CD14-positive monocyte (primary cell): ENCODE data around the gene EDEM1. TPM values are rescaled to one million over a fixed set of nuclear protein-coding genes. Genes with fewer than 3 reads are reported as not detected.

ENCODE experiments used
- DNase-seq, 3 donors: peaks; one replicate each; pipeline ENCODE4 v3.0.0-alpha.2; 2011 to 2022
- H2AFZ ChIP-seq: 2 replicates; pipeline ENCODE4 v1.6.0; 2012; ENCODE audit warnings: mild to moderate bottlenecking, low read depth, low read length, inconsistent platforms; ENCODE audit not compliant: insufficient read depth, poor library complexity, severe bottlenecking
- H3K27ac ChIP-seq, 2 donors: 1 replicate in 1 of 2; 2 replicates in 1 of 2; pipeline ENCODE4 v1.5.1; 2012 to 2013; ENCODE audit warnings: low read length in 2 of 2, control low read depth in 1 of 2, inconsistent platforms in 1 of 2, low read depth in 1 of 2, mild to moderate bottlenecking in 1 of 2
- H3K27me3 ChIP-seq, 2 donors: one replicate each; pipeline versions ENCODE4 v1.6.0 to v1.6.1; 2011 to 2013; ENCODE audit warnings: low read length in 2 of 2; ENCODE audit not compliant: control insufficient read depth in 2 of 2, insufficient read depth in 2 of 2
- H3K36me3 ChIP-seq, 2 donors: replicated peaks in 1 of 2; 1 replicate in 1 of 2; 2 replicates in 1 of 2; pipeline versions ENCODE4 v1.5.1 to v1.6.1; 2012 to 2013; ENCODE audit warnings: low read length in 2 of 2, control low read depth in 1 of 2, inconsistent platforms in 1 of 2, mild to moderate bottlenecking in 1 of 2; ENCODE audit not compliant: insufficient read depth in 2 of 2, control insufficient read depth in 1 of 2
- H3K4me1 ChIP-seq, 2 donors: 1 replicate in 1 of 2; 2 replicates in 1 of 2; pipeline versions ENCODE4 v1.5.1 to v1.6.1; 2012 to 2013; ENCODE audit warnings: low read length in 2 of 2, control low read depth in 1 of 2, inconsistent platforms in 1 of 2, mild to moderate bottlenecking in 1 of 2, moderate library complexity in 1 of 2; ENCODE audit not compliant: insufficient read depth in 2 of 2, control insufficient read depth in 1 of 2
- H3K4me2 ChIP-seq: replicated peaks from 2 replicates; pipeline ENCODE3; 2012; ENCODE audit warnings: low read length, moderate library complexity, mild to moderate bottlenecking; ENCODE audit not compliant: poor library complexity, severe bottlenecking; ENCODE audit errors: extremely low read depth
- H3K4me3 ChIP-seq, 3 experiments: fragments of 200-600 bp in 1 of 3; sonication (generic) in 1 of 3; replicated peaks in 1 of 3; 1 replicate in 2 of 3; 2 replicates in 1 of 3; pipeline ENCODE4 v1.5.1; 2011 to 2013; ENCODE audit warnings: low read length in 3 of 3, mild to moderate bottlenecking in 3 of 3, control low read depth in 2 of 3, low read depth in 2 of 3, inconsistent platforms in 1 of 3, moderate library complexity in 1 of 3
- H3K79me2 ChIP-seq: 2 replicates; pipeline ENCODE4 v1.6.0; 2012; ENCODE audit warnings: mild to moderate bottlenecking, control low read depth, inconsistent platforms, low read length, moderate library complexity; ENCODE audit not compliant: insufficient read depth
- H3K9ac ChIP-seq: 2 replicates; pipeline ENCODE4 v1.6.0; 2017; ENCODE audit warnings: low read length, mild to moderate bottlenecking; ENCODE audit not compliant: insufficient read depth, poor library complexity, severe bottlenecking
- H3K9me3 ChIP-seq, 2 donors: replicated peaks in 1 of 2; 1 replicate in 1 of 2; 2 replicates in 1 of 2; pipeline versions ENCODE4 v1.5.1 to v1.6.1; 2012 to 2013; ENCODE audit warnings: low read length in 2 of 2, control low read depth in 1 of 2; ENCODE audit not compliant: control insufficient read depth in 1 of 2, insufficient read depth in 1 of 2
- H4K20me1 ChIP-seq: 2 replicates; pipeline ENCODE4 v1.6.0; 2012; ENCODE audit warnings: mild to moderate bottlenecking, low read length, control low read depth, moderate library complexity; ENCODE audit not compliant: insufficient read depth
- H3K27ac Mint-ChIP-seq, 7 donors: one replicate each; pipeline ENCODE4 v1.8.0; 2020; ENCODE audit warnings: mild to moderate bottlenecking in 7 of 7, mixed read lengths in 7 of 7, moderate library complexity in 6 of 7, inconsistent platforms in 2 of 7
- H3K27me3 Mint-ChIP-seq, 3 donors: one replicate each; pipeline ENCODE4 v1.8.0; 2021 to 2022; ENCODE audit warnings: low read depth in 3 of 3, mild to moderate bottlenecking in 3 of 3, mixed read lengths in 3 of 3, moderate library complexity in 3 of 3, inconsistent platforms in 1 of 3
- H3K36me3 Mint-ChIP-seq, 2 donors: one replicate each; pipeline ENCODE4 v1.8.0; 2020; ENCODE audit warnings: mixed read lengths in 2 of 2, inconsistent platforms in 1 of 2, mild to moderate bottlenecking in 1 of 2
- H3K4me1 Mint-ChIP-seq: one replicate; pipeline ENCODE4 v1.8.0; 2020; ENCODE audit warnings: mild to moderate bottlenecking, mixed read lengths
- H3K4me3 Mint-ChIP-seq, 2 donors: one replicate each; pipeline ENCODE4 v1.8.0; 2020; ENCODE audit warnings: mild to moderate bottlenecking in 2 of 2, mixed read lengths in 2 of 2, moderate library complexity in 1 of 2
- H3K9me3 Mint-ChIP-seq, 7 donors: one replicate each; pipeline ENCODE4 v1.8.0; 2020 to 2022; ENCODE audit warnings: mixed read lengths in 7 of 7, mild to moderate bottlenecking in 6 of 7, moderate library complexity in 6 of 7, inconsistent platforms in 2 of 7
- WGBS: methylation state at CpG from one replicate; pipeline ENCODE4 v1.1.5; 2013; ENCODE audit warnings: missing lambda C conversion rate; ENCODE audit not compliant: insufficient coverage; 5-methylcytosine and 5-hydroxymethylcytosine counted together
- intact Hi-C, 2 donors: fragments of 100-400 bp; cut with micrococcal nuclease; formaldehyde crosslinking; loops; one replicate each; pipeline versions ENCODE4 v1.15.0 to v1.15.1; 2023
- polyA plus RNA-seq, 3 donors: library from polyadenylated mRNA; depleted of rRNA in 1 of 3; unstranded in 2 of 3; stranded (reverse) in 1 of 3; fragments of 300-500 nt in 2 of 3; fragments of >200 nt in 1 of 3; fragmentation: Illumina TruSeq in 2 of 3; gene quantifications; 1 replicate in 2 of 3; 2 replicates in 1 of 3; pipeline ENCODE4 v1.2.3, GENCODE V29; 2012 to 2021
- TF ChIP-seq, protein P1 (sequence below): fragments of 200-600 bp; IDR thresholded peaks from one replicate; pipeline ENCODE4 v1.8.0; 2022; ENCODE audit warnings: antibody characterized with exemption, mild to moderate bottlenecking

EDEM1 gene
- polyA plus RNA-seq, 3 donors = 17.5 to 31.7 (median 23.7) TPM

DNA sequence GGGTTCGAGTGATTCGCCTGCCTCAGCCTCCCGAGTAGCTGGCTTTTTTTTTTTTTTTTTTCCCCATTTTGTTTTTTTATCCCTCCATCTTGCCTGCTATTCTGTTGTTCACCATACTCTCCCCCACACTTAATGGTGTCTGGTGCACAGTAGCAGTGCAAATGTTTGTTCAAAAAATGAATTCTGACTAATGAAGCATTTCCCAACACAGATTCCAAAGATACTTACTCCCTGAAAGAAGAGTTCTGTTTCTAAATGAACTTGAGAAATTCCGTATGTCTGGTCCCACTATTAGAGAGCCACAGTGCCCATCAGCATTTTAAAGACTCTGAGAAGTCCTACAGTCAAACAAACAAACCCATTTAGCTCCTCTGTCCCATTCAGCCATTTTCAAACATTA is 9.5 kb downstream of the EDEM1 start:
- H3K9me3 Mint-ChIP-seq = no peaks in the 10 kb centered on the region
- Histone ChIP-seq H3K4me2 (peak overlapping the region; percentile 51), H2AFZ (no peak overlapping the region), H4K20me1 (peaks cover 46% of the 10 kb centered on the region), H3K27ac (peak overlapping the region; percentile 58 to 88), H3K4me3 (peak overlapping the region in 1 of 3 experiments; percentile 31), H3K27me3 (no peaks in the 10 kb centered on the region), H3K9me3 (no peaks in the 10 kb centered on the region), H3K79me2 (peaks cover 93% of the 10 kb centered on the region), H3K9ac (no peak overlapping the region), H3K4me1 (peaks cover 76 to 80% of the 10 kb centered on the region in 2 donors), H3K36me3 (peaks cover 15 to 32% of the 10 kb centered on the region in 2 donors)
- DNase-seq = peak in 2 of 3 donors; percentile 25 to 29
- no peak overlapping the region for H3K4me3 Mint-ChIP-seq
- intact Hi-C loops = loop anchor here in 1 of 2 donors (5.0 to 10.0 kb wide), 2 partner anchors 182 to 220 kb away; partner anchors contain the start of gene BHLHE40
- H3K27me3 Mint-ChIP-seq = no peaks in the 10 kb centered on the region
- TF ChIP-seq, protein P1, sequence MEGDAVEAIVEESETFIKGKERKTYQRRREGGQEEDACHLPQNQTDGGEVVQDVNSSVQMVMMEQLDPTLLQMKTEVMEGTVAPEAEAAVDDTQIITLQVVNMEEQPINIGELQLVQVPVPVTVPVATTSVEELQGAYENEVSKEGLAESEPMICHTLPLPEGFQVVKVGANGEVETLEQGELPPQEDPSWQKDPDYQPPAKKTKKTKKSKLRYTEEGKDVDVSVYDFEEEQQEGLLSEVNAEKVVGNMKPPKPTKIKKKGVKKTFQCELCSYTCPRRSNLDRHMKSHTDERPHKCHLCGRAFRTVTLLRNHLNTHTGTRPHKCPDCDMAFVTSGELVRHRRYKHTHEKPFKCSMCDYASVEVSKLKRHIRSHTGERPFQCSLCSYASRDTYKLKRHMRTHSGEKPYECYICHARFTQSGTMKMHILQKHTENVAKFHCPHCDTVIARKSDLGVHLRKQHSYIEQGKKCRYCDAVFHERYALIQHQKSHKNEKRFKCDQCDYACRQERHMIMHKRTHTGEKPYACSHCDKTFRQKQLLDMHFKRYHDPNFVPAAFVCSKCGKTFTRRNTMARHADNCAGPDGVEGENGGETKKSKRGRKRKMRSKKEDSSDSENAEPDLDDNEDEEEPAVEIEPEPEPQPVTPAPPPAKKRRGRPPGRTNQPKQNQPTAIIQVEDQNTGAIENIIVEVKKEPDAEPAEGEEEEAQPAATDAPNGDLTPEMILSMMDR = no peak
- H3K4me1 Mint-ChIP-seq = peaks cover 77% of the 10 kb centered on the region
- H3K36me3 Mint-ChIP-seq = peaks cover 32 to 60% of the 10 kb centered on the region in 2 donors
- peak overlapping the region; percentile 93 to 97 (median 95) for H3K27ac Mint-ChIP-seq
- 87% methylated on average over 3 of the region's 4 CpGs for WGBS

DNA sequence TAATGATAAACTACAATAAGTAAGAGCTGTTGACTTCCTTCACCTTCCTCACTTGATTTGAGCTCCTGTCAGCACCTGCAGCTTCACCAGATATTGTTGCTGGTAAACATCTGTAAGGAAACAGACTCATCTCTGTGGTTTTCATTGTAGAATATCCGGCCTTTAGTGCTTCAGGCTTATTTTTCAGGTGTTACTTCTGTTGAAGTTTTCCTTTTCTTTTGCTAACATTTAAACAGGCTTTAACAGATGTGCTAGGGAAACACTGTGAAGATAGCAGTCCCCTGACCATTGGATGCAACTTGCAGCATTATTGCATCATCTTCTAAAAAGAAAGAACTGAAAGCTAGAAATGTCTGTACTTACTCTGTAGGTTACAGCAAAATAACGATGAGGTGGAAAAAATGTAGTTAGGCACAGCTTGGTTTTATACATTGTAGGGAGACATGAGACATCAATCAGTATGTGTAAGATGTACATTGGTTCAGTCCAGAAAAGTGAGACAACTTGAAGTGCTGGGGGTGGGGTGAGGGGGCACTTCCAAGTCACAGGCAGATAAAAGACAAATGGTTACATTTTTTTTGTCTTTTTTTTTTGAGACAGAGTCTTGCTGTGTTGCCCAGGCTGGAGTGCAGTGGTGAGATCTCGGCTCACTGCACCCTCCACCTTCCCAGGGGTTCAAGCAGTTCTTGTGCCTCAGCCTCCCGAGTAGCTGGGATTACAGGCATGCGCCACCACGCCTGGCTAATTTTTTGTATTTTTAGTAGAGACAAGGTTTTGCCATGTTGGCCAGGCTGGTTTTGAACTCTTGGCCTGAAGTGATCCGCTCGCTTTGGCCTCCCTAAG is 10.2 kb downstream of the EDEM1 start:
- H3K9me3 Mint-ChIP-seq = no peaks in the 10 kb centered on the region
- TF ChIP-seq, protein P1 = no peak
- peak overlapping the region in 1 of 2 donors; percentile 39 for H3K4me3 Mint-ChIP-seq
- no peaks in the 10 kb centered on the region for H3K27me3 Mint-ChIP-seq
- Histone ChIP-seq H3K9me3 (no peaks in the 10 kb centered on the region), H3K27ac (peak overlapping the region; percentile 88 to 89), H3K27me3 (no peaks in the 10 kb centered on the region), H3K4me3 (peak overlapping the region in 1 of 3 experiments; percentile 31), H3K9ac (no peak overlapping the region), H3K4me2 (peak overlapping the region; percentile 51), H4K20me1 (peaks cover 40% of the 10 kb centered on the region), H3K79me2 (peaks cover 93% of the 10 kb centered on the region), H2AFZ (no peak overlapping the region), H3K4me1 (peaks cover 69 to 73% of the 10 kb centered on the region in 2 donors), H3K36me3 (peaks cover 22 to 39% of the 10 kb centered on the region in 2 donors)
- 50% methylated on average over 2 of the region's 8 CpGs for WGBS
- peaks cover 70% of the 10 kb centered on the region for H3K4me1 Mint-ChIP-seq
- H3K36me3 Mint-ChIP-seq = peaks cover 39 to 62% of the 10 kb centered on the region in 2 donors
- H3K27ac Mint-ChIP-seq = peak overlapping the region; percentile 93 to 97 (median 95)
- intact Hi-C loops = loop anchor here in 1 of 2 donors (5.0 to 10.0 kb wide), 2 partner anchors 183 to 220 kb away; partner anchors contain the start of gene BHLHE40
- peak; percentile 69 to 89 (median 80) for DNase-seq
